Tibial nerve (tissue), 4 donors: Measurements from ENCODE around the gene C6orf58. TPM values are rescaled to one million over a fixed set of nuclear protein-coding genes. Genes with fewer than 3 reads are reported as not detected.
A peak's percentile ranks its signal among the peaks of the same experiment; 100 is the strongest.

Experiments
- DNase-seq, 2 donors: peaks; one replicate each; pipeline ENCODE4 v3.0.0-alpha.2; 2019; ENCODE audit warnings: low spot score in 2 of 2
- H3K27ac ChIP-seq, 4 donors: fragments of 200-600 bp; sonication (generic) in 3 of 4; one replicate each; pipeline ENCODE4 v1.5.1; 2017 to 2019; ENCODE audit warnings: mild to moderate bottlenecking in 1 of 4
- H3K27me3 ChIP-seq, 2 donors: fragments of 200-600 bp; sonication (generic) in 1 of 2; one replicate each; pipeline versions ENCODE4 v1.5.1 to v1.6.0; 2017 to 2019
- H3K36me3 ChIP-seq, 3 donors: fragments of 200-600 bp; sonication (generic); one replicate each; pipeline ENCODE4 v1.5.1; 2018 to 2019
- H3K4me1 ChIP-seq, 4 donors: fragments of 200-600 bp; sonication (generic) in 3 of 4; one replicate each; pipeline ENCODE4 v1.5.1; 2017 to 2019
- H3K4me3 ChIP-seq, 4 donors: fragments of 200-600 bp; sonication (generic) in 3 of 4; one replicate each; pipeline ENCODE4 v1.5.1; 2017 to 2019; ENCODE audit warnings: mild to moderate bottlenecking in 1 of 4, moderate library complexity in 1 of 4
- H3K9me3 ChIP-seq, 4 donors: fragments of 200-600 bp; sonication (generic) in 3 of 4; one replicate each; pipeline ENCODE4 v1.5.1; 2017 to 2019
- CTCF ChIP-seq, 5 experiments: fragments of 200-600 bp in 3 of 5; fragments of 450-650 bp in 2 of 5; sonication (generic) in 3 of 5; IDR thresholded peaks; one replicate each; pipeline ENCODE4 v1.5.1; 2016 to 2019; ENCODE audit warnings: antibody characterized with exemption in 5 of 5, mild to moderate bottlenecking in 3 of 5, moderate library complexity in 2 of 5
- EP300 ChIP-seq, 2 donors: sonication (generic); formaldehyde crosslinking; IDR thresholded peaks; one replicate each; pipeline ENCODE4 v1.6.1; 2017; ENCODE audit warnings: antibody characterized with exemption in 2 of 2, mild to moderate bottlenecking in 1 of 2
- POLR2A ChIP-seq, 2 donors: fragments of 450-650 bp; IDR thresholded peaks; one replicate each; pipeline ENCODE4 v1.6.1; 2017; ENCODE audit warnings: antibody characterized with exemption in 2 of 2, mild to moderate bottlenecking in 2 of 2, moderate library complexity in 2 of 2
- whole genome bisulfite sequencing, 2 donors: methylation state at CpG; one replicate each; pipeline ENCODE4 v1.1.5; 2018; 5-methylcytosine and 5-hydroxymethylcytosine counted together
- total RNA-seq, 4 donors: library from RNA; depleted of rRNA; stranded (reverse); fragments of >200 nt; gene quantifications; one replicate each; pipeline ENCODE4 v1.1.0, GENCODE V29; 2016

The C6orf58 gene
- not detected for total RNA-seq

- Histone ChIP-seq H3K36me3 (no peaks in the 10 kb centered on the region), H3K27me3 (no peaks in the 10 kb centered on the region), H3K4me3 (no peak within 1 kb of the TSS), H3K27ac (no peak within 1 kb of the TSS), H3K9me3 (no peaks in the 10 kb centered on the region), H3K4me1 (no peaks in the 10 kb centered on the region)
- 62 to 68% methylated on average over 3 of the region's 3 CpGs for WGBS, 2 donors
- no peak for DNase-seq
- TF ChIP-seq POLR2A (IDR thresholded peaks at IDR 0.05) (no peak), EP300 (IDR thresholded peaks at IDR 0.05) (no peak), CTCF (IDR thresholded peaks at IDR 0.05) (no peak)
These were observed at the start of gene C6orf58 for GRCh38 chr6:127576874-127577273. C6orf58 (plus strand) TSS chr6:127577174; CDS start chr6:127577186, 12 bp downstream.

GRCh38 chr6:127533011-127533410 is 44.0 kb upstream of the C6orf58 start:
- TF ChIP-seq EP300 (IDR thresholded peaks at IDR 0.05) (no peak), CTCF (IDR thresholded peaks at IDR 0.05) (no peak), POLR2A (IDR thresholded peaks at IDR 0.05) (no peak)
- WGBS, 2 donors, result 97 to 100% methylated on average over 1 of the region's 1 CpG
- DNase-seq, result no peak
- H3K9me3 ChIP-seq, result no peaks in the 10 kb centered on the region
- no peaks in the 10 kb centered on the region for H3K27me3 ChIP-seq
- H3K4me1 ChIP-seq, result no peaks in the 10 kb centered on the region
- H3K27ac ChIP-seq, result no peak overlapping the region
- no peaks in the 10 kb centered on the region for H3K36me3 ChIP-seq
- H3K4me3 ChIP-seq, result no peak overlapping the region

GRCh38 chr6:127533736-127534135 is 43.2 kb upstream of the C6orf58 start:
- H3K4me3 ChIP-seq, result no peak overlapping the region
- no peaks in the 10 kb centered on the region for H3K4me1 ChIP-seq
- TF ChIP-seq EP300 (IDR thresholded peaks at IDR 0.05) (no peak), POLR2A (IDR thresholded peaks at IDR 0.05) (no peak), CTCF (IDR thresholded peaks at IDR 0.05) (no peak)
- 67 to 79% methylated on average over 3 of the region's 3 CpGs for WGBS, 2 donors
- DNase-seq, result no peak
- H3K36me3 ChIP-seq, result no peaks in the 10 kb centered on the region
- no peaks in the 10 kb centered on the region for H3K9me3 ChIP-seq
- no peaks in the 10 kb centered on the region for H3K27me3 ChIP-seq
- H3K27ac ChIP-seq, result no peak overlapping the region

- Histone ChIP-seq H3K4me3 (no peak overlapping the region), H3K27me3 (no peaks in the 10 kb centered on the region), H3K4me1 (no peaks in the 10 kb centered on the region), H3K36me3 (no peaks in the 10 kb centered on the region), H3K9me3 (no peaks in the 10 kb centered on the region), H3K27ac (no peak overlapping the region)
- 64 to 65% methylated on average over 2 of the region's 2 CpGs for WGBS, 2 donors
- TF ChIP-seq POLR2A (IDR thresholded peaks at IDR 0.05), result no peak
- no peak for TF ChIP-seq CTCF (IDR thresholded peaks at IDR 0.05)
- TF ChIP-seq EP300 (IDR thresholded peaks at IDR 0.05), result no peak
- no peak for DNase-seq
These were observed 38.2 kb upstream of the C6orf58 start for GRCh38 chr6:127538750-127539264.

GRCh38 chr6:127539272-127539671 is 37.7 kb upstream of the C6orf58 start:
- no peak for DNase-seq
- WGBS, 2 donors, result 42 to 45% methylated on average over 2 of the region's 2 CpGs
- H3K27me3 ChIP-seq, result no peaks in the 10 kb centered on the region
- H3K4me1 ChIP-seq, result no peaks in the 10 kb centered on the region
- H3K36me3 ChIP-seq, result no peaks in the 10 kb centered on the region
- H3K27ac ChIP-seq, result no peak overlapping the region
- no peak for TF ChIP-seq EP300 (IDR thresholded peaks at IDR 0.05)
- peak; percentile 21 to 51 (median 34) for TF ChIP-seq CTCF (IDR thresholded peaks at IDR 0.05)
- H3K9me3 ChIP-seq, result no peaks in the 10 kb centered on the region
- no peak overlapping the region for H3K4me3 ChIP-seq
